Daoy (cell line): Measurements from ENCODE around the gene SIN3B. TPM values are rescaled to one million over a fixed set of nuclear protein-coding genes. Genes with fewer than 3 reads are reported as not detected.
A peak's percentile ranks its signal among the peaks of the same experiment; 100 is the strongest.

ENCODE experiments used
- DNase-seq: peaks from one replicate; pipeline ENCODE4 v3.0.0-alpha.2; 2015; ENCODE audit warnings: low read depth
- total RNA-seq: library from RNA; depleted of rRNA; stranded (reverse); fragments of >200 nt; shearing (Covaris generic); gene quantifications from 2 replicates; pipeline ENCODE4 v1.2.3, GENCODE V29; 2014

The SIN3B gene
- total RNA-seq, 1 experiment from 2014 or later: 16.5 TPM

- DNase-seq: peak; percentile 66
Observed at GRCh38 chr19:16889366-16889882, 60.2 kb downstream of the SIN3B start.

DNA sequence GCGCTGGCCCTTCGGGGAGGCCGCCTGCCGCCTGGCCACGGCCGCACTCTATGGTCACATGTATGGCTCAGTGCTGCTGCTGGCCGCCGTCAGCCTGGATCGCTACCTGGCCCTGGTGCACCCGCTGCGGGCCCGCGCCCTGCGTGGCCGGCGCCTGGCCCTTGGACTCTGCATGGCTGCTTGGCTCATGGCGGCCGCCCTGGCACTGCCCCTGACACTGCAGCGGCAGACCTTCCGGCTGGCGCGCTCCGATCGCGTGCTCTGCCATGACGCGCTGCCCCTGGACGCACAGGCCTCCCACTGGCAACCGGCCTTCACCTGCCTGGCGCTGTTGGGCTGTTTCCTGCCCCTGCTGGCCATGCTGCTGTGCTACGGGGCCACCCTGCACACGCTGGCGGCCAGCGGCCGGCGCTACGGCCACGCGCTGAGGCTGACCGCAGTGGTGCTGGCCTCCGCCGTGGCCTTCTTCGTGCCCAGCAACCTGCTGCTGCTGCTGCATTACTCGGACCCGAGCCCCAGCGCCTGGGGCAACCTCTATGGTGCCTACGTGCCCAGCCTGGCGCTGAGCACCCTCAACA lies 60.8 kb downstream of the SIN3B start:
- DNase-seq: no peak

GRCh38 chr19:16890461-16891184 lies 61.4 kb downstream of the SIN3B start:
- DNase-seq: no peak

DNA sequence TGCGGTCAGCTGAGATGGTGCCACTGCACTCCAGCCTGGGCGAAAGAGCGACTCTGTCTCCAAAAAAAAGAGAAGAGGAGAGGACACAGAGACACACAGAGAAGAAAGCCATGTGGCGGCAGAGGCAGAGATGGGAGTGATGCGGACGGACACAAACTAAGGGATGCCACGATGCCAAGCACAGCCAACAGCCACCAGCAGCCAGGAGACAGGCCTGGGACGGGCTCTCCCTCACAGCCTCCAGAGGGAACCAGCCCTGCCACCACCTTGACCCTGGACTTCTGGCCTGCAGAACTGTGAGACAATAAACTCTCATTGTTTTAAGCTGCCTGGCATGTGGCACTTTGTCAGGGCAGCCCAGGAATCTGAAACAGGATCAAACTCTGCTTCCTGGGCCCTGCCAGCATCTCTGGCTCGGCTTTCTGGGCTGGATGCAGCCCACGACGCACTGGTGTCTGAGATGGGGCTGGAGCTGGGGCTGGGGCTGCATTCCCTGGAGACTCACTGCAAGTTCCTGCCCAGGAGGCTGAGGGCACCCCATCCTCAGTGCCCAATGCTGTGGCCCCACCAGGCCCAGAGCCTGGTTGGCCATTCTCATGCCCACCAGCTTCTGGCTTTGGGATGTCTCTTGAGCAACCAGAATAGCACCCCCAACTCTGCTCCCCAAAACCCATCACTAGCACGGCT lies 62.6 kb downstream of the SIN3B start:
- DNase-seq: no peak

DNA sequence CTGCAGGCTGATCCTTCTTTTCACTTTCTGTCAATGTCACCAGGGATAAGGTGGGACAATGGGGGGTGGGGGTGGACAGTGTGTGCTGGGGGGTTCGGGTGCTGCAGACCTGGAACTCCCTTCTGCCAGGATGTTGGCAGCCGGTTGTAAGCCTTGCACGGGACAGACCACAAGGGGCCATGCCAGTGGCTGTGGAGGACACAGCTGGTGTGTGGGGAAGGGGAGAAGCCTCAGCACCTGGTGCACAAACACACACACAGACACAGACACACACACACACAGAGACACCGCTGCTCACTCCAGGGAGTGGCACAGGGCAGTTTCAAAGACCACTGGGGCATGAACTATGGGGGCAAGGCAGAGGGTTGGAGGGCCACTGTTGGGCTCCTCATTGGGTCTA lies 63.2 kb downstream of the SIN3B start:
- DNase-seq: no peak

DNA sequence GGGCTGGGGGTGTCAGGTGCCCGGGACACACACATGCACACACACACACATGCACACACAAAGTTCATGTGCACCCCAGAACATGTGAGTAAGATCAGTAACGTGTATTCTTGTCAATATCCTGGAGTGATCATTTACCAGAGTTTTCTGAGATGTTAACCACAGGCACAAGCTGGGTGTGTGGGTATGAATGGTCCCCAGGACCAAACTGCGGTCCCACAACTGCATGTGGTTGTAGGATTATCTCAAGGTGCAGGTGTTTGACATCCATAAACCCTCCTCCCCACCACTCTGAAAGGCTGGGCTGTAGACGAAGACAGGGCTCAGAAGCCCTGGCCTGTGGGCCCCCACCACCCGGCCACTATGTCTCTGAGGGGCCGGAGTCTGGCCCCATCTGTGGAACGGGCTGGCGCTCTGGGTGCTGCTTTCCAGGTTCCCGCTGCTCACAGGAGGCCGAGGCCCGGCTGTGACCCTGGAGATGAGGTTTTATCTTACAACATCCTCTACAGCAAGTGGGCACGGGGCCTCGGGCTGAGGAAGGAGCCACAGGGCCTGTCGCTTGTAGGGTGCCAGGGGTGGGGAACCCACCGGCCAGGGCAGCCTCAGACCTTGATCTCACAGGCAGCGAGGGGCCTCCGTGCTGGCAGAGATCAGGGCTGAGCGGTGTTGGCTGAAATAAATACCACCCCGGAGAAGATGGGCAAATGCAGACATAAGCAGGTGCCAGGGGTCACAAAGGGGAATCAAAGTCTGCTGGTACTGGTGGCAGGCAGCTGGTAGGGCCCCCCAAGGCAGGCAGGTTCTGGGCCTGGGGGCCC lies 63.9 kb downstream of the SIN3B start:
- no peak for DNase-seq

GRCh38 chr19:16893686-16893989 lies 64.4 kb downstream of the SIN3B start:
- DNase-seq: no peak

- no peak for DNase-seq
Observed at GRCh38 chr19:16894080-16894479, 64.9 kb downstream of the SIN3B start.

DNA sequence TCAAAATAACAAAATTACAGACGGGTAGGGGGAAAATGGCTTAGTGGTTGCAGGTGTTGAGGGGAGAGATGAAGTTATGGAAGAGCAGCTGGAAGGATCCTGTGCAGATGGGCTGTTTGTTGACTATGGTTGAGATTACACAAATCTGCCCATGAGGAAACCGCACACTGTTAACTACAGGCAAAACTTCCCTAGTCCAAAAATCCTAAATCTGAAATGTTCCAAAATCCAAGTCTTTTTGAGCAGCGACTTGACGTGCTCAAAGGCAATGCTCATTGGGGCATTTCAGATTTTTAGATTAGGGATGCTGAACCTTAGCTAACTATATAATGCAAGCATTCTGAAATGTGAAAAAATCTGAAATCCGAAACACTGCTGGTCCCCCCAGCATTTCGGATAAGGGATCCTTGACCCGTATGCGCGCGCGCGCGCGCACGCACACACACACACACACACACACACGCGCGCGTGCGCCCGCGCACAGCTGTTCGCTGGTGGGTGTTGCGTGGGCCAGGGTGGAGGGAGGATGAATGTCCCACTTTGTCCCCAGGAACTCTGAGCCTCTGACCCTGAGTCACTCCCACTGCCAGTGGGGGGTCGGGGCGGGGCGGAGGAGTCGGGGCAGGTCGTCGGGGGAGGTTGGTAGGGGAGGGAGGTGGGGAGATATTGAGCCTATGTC lies 66.4 kb downstream of the SIN3B start:
- peak; percentile 33 for DNase-seq

GRCh38 chr19:16896146-16897028 lies 67.2 kb downstream of the SIN3B start:
- DNase-seq: peak; percentile 27

DNA sequence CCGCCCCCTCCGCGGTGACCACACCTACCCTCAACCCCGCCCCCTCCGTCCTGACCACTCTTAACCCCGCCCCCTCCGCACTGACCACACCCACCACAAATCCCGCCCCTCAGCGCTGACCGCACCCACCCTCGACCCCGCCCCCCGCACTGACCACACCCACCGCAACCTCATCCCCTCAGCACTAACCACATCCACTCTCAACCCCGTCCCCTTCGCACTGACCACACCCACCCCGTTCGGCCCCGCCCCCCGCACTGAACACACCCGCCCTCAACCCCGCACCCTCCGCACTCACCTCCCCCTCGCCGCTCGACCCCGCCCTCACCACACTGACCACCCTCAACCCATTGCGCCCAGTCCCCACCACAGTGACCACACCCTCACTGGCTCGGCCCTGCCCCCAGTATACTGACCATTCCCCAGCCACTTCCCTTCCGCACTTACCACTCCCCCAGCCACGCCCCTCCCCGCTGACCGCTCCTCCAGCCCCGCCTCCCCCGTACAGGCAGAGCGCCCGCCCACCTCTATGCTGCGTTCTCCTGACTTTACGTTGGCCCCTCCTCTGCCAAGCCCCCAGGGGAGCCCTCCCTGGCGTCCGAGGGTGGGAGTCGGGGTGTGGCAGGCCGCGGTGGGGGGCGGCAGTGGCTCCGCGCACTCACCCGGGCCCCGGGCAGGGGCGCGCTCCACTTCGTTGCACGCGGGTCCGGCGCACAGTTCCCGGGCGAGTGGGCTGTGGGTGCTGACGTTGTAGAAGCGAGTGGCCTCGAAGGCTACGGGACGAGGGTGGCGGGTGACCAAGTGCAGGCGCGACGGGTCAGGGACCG lies 68.0 kb downstream of the SIN3B start:
- DNase-seq: peak; percentile 85

- no peak for DNase-seq
Observed at GRCh38 chr19:16897856-16898161, 68.6 kb downstream of the SIN3B start.

DNA sequence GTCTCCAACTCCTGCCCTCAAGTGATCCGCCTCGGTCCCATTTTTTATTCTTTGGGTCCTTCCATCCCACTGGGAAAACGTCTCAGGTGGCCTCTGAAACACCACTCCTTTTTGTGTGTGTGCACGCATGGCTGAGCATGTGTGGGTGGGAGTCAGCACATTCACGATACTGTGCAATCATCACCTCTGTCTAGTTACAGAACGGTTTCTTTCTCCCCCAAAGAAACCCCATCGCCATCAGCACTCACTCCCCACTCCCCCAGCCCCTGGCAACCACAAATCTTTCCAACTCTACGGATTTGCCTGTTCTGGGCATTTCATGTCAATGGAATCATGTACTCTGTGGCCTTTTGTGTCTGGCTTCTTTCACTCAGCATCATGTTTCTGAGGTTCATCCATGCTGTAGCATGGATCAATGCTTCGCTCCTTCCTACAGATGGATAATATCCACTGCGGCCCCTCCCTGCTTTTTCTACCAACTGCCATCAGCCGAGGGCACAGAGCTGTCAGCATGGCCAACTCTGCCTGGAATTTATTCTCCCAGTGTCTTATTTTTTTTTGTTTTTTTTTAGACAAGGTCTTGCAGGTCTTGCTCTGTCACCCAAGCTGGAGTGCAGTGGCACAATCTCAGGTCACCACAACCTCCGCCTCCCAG lies 69.3 kb downstream of the SIN3B start:
- DNase-seq: no peak

DNA sequence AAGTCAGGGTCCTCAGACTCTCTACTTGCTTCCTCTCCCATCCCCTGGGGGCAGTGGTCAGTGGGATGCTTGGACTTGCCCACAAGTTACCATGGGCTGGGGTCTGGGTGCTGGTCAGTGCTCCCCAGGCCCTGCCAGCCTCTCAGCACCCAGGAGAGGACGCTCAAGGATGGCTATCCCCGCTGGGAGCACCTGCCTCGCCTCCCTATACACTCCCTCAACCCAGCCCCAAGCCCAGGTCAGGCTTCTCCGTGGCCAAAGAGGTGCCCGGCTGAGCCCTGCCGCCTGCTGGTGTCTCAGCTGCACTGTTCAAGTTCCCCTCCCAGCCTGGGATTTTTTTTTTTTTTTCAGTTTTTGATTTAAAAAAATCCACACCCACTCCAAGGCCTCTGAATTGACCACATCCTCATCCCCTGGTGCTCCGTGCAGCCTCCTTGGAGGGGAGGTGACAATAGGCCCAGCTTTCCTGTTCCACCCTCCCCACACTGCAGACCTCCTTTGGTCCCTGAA lies 70.4 kb downstream of the SIN3B start:
- DNase-seq: peak; percentile 66

DNA sequence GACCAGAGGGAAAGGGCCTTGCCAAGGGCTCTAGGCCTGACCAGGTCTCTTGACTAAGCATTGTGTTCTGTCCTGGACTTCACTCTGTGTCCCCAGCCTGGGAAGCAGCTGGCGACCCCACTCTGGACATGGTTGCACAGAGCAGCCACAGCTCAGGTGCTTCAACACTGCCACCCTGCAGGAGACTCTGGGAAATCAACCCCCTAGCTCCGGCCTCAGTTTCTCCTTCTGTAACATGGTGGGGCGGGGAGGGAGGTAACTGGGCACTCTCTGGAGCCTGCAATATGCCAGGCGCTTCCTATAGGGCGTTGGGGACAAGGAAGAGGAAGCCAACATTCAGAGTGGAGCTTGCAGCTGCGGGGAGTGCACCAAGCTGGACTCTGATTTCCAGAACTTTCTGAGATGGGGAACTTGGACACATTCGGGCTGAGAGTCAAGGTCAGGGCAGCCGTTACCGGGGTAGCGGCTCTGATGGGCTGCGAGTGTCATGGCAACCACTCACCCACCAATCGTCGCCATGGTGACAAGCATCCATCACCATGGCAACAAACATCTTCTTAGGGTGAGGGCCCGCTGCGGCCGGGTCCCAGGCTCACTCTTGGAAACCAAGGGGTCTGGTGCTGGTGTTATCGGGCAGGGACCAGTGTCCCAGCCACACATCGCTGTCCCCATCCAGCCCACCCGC lies 72.4 kb downstream of the SIN3B start:
- DNase-seq: no peak

DNA sequence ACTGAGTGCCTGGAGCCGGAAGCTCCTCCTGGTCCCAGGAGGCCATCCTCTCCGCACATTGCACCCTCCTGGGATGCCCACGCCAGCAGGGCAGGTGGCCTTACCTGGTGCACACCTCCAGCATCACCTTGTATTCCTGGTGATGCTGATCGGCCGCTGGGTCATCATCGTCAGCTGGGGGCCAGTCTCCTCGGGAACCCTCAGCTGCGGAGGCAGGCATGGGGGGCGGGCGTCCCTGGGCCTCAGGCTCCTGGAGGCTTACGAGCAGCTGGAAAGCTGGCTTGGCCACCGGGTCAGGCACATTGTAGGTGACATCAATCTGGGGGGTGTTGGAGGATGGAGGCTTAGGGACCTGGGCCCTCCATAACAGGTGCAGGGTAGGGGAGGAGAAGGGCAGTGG lies 73.3 kb downstream of the SIN3B start:
- DNase-seq: no peak

GRCh38 chr19:16903347-16903746 lies 74.1 kb downstream of the SIN3B start:
- no peak for DNase-seq

DNA sequence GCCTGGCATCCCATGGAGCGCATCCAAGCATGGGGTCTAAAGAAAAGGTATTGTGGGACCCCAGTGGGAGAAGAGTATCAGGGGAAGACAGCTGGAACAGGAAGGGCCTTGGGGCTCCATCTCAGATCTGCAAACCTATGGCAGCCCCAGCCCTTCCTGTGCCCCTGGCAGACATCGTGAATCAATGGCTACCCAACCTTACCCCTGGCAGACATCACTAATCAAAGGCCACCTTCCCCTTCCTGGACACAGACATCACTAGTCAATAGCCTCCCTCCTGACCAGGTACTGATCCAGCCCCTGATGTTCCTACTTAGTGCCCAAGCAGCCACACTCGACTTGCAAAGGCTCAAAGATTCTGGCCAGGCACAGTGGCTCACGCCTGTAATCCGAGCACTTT lies 75.4 kb downstream of the SIN3B start:
- DNase-seq: no peak

DNA sequence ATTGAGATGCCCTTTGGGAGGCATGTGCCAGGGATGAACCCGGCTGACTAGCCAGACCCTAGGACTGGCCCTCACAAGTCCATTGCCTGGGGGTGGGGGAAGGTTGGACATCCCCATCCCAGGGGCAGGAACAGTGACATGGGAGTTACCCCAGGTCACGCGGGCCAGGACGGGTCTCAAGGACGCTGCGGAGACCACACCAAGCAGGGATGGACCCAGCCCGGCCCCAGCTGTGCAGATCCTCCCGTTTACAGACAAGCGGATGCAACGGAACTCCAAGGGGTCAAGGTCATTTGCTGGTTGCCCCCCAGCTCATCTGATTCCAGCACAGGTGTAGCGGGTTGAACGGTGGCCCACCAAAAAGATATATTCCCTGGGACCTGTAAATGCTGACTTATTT lies 79.6 kb downstream of the SIN3B start:
- no peak for DNase-seq
